Measurements from ENCODE around the gene BNC2.

DNA sequence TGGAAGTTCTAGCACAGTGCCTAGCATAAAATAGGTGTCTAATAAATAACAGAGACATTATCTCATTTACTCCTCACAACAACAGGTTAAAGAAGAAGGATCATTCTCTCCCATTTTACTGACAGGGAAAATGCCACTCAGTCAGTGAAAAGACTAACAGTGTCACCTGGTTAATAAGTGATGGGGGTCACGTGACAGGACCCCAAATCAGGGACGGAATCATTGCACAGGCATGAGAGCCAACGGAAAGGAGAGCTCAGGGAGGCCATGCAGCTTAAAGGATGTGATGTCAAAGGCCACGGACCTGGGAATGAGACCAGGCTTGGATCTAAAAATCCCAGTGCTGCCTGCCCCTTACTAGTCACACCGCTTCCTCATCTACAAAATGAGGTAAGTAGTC is 101.2 kb downstream of the BNC2 start:
- TF ChIP-seq CTCF (IDR thresholded peaks at IDR 0.05; ENCODE audit: low read length) (no peak), EZH2 (optimal IDR thresholded peaks at IDR 0.05; ENCODE audit: low read depth, low read length) (no peak)

Data from MM.1S (cell line).